Upper lobe of left lung (tissue), 4 donors: ENCODE results near the gene AHNAK.

Source experiments
- CTCF ChIP-seq, 6 experiments: fragments of 450-650 bp in 4 of 6; fragments of 200-600 bp in 2 of 6; sonication (generic) in 2 of 6; IDR thresholded peaks; one replicate each; pipeline ENCODE4 v1.5.1; 2016 to 2019; ENCODE audit warnings: antibody characterized with exemption in 6 of 6
- EP300 ChIP-seq, 4 donors: sonication (generic); formaldehyde crosslinking; IDR thresholded peaks; one replicate each; pipeline ENCODE4 v1.5.1; 2017; ENCODE audit warnings: antibody characterized with exemption in 4 of 4, control low read depth in 2 of 4
- POLR2A ChIP-seq, 4 donors: fragments of 450-650 bp; IDR thresholded peaks; one replicate each; pipeline ENCODE4 v1.5.1; 2016 to 2017; ENCODE audit warnings: antibody characterized with exemption in 4 of 4, mild to moderate bottlenecking in 2 of 4

DNA sequence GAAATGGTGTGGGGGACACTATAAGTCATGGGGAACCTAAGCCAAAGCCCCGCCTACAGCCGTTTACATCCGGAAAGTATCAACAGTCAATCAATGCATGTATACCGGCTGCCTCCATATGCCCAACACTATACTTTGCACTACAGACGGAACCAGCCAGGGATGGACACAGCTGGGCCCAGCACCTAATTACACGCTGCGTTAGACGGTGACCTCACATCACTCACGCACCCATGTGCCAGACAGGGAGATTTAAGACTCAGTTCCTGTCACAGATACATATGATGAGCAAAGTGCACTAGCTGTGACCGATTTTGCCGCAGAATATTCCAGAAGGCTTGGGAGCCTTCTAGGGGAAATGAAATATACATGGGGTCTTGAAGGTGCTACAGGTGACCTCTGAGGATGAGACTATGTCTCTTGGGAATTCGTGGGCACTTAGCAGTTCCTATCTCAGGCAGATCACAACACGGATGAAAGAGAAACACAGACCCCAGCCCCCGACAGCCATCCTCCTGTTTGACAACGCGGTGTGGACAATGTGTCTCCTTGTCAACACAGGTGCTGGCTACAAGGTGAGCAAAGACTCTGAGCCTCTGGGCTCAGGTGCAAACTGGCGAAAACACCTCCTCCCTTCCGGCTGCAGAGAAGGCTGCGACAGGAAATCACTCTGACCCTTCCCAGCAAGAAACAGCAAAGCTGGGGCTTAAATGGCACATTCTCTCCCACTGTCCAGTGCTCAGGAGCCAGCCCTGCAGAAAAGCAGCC lies 8.0 kb downstream of the AHNAK start:
- TF ChIP-seq POLR2A (IDR thresholded peaks at IDR 0.05) (no peak), EP300 (IDR thresholded peaks at IDR 0.05) (no peak), CTCF (IDR thresholded peaks at IDR 0.05) (no peak)
